GM12878 (cell line): ENCODE results near the gene ELAVL3. TPM values are rescaled to one million over a fixed set of nuclear protein-coding genes. Genes with fewer than 3 reads are reported as not detected.

Source experiments
- ATAC-seq: fragments of 200-7000 bp; cut with Tn5 transposase; 3 replicates; pipeline ENCODE4 v1.9.1; 2020; ENCODE audit warnings: mild to moderate bottlenecking, moderate library complexity
- BruUV-seq: library from RNA; stranded (reverse); fragments of 400-500 nt; replicated peaks from 2 replicates; lab custom pipeline; 2021; lab: Mats Ljungman, UMichigan
- CTCF ChIA-PET: fragments of 300-600 bp; sonication (Branson Sonifier 250); formaldehyde crosslinking; extraction: SDS; loops from one replicate; lab custom pipeline; 2021; ENCODE audit warnings: inconsistent platforms; lab: Yijun Ruan, JAX
- POLR2A ChIA-PET: fragments of 350-600 bp; formaldehyde crosslinking; extraction: SDS; loops from one replicate; lab custom pipeline; 2021; ENCODE audit warnings: inconsistent platforms; lab: Charles Lee
- RAD21 ChIA-PET: fragments of 300-600 bp; sonication (Branson Sonifier 250); formaldehyde crosslinking; loops from one replicate; lab custom pipeline; 2023; ENCODE audit warnings: antibody characterized with exemption; ENCODE audit not compliant: unreplicated experiment; lab: Charles Lee
- SMC1A ChIA-PET: fragments of 300-600 bp; sonication (Branson Sonifier 250); formaldehyde crosslinking; loops from one replicate; lab custom pipeline; 2023; ENCODE audit not compliant: unreplicated experiment, uncharacterized antibody; lab: Charles Lee
- DNase-seq: peaks from one replicate; pipeline ENCODE4 v3.0.0-alpha.2; 2011; ENCODE audit warnings: low read depth, low spot score
- FAIRE-seq: peaks from 3 replicates; lab custom pipeline; 2011; peaks lifted over from hg19 to GRCh38; lab: Jason Lieb, UNC
- H2AFZ ChIP-seq: 2 replicates; pipeline ENCODE4 v1.6.0; 2011; ENCODE audit warnings: low read depth, low read length, control low read depth; ENCODE audit not compliant: control insufficient read depth
- H3K27ac ChIP-seq: 2 replicates; pipeline ENCODE4 v1.5.1; 2011; ENCODE audit warnings: control low read depth; ENCODE audit not compliant: control insufficient read depth, insufficient read depth
- H3K27me3 ChIP-seq, 2 experiments: replicated peaks in 1 of 2; 2 replicates each; pipeline versions ENCODE4 v1.6.0 to v1.6.1; 2011; ENCODE audit warnings: low read length in 1 of 2; ENCODE audit not compliant: control insufficient read depth in 2 of 2, insufficient read depth in 2 of 2
- H3K36me3 ChIP-seq, 2 experiments: 2 replicates each; pipeline ENCODE4 v1.5.1; 2011; ENCODE audit warnings: low read length in 1 of 2; ENCODE audit not compliant: control insufficient read depth in 2 of 2, insufficient read depth in 2 of 2
- H3K4me1 ChIP-seq: 2 replicates; pipeline ENCODE4 v1.6.1; 2011; ENCODE audit warnings: mild to moderate bottlenecking, low read length, moderate library complexity, mixed read lengths; ENCODE audit not compliant: control insufficient read depth, insufficient read depth
- H3K4me2 ChIP-seq: 2 replicates; pipeline ENCODE4 v1.6.0; 2011; ENCODE audit warnings: control low read depth; ENCODE audit not compliant: control insufficient read depth, insufficient read depth
- H3K4me3 ChIP-seq: fragments of 200-600 bp; sonication (generic); 2 replicates; pipeline ENCODE4 v1.5.1; 2016
- H3K79me2 ChIP-seq: 2 replicates; pipeline ENCODE4 v1.6.0; 2011; ENCODE audit warnings: low read length; ENCODE audit not compliant: control insufficient read depth, insufficient read depth
- H3K9ac ChIP-seq: 2 replicates; pipeline ENCODE4 v1.8.0; 2011; ENCODE audit warnings: low read length, control low read depth, mixed read lengths; ENCODE audit not compliant: control insufficient read depth, insufficient read depth
- H3K9me3 ChIP-seq: replicated peaks from 3 replicates; pipeline ENCODE4 v1.5.1; 2011; ENCODE audit warnings: mild to moderate bottlenecking, low read length; ENCODE audit not compliant: control insufficient read depth, insufficient read depth
- H4K20me1 ChIP-seq: 2 replicates; pipeline ENCODE4 v1.6.0; 2011; ENCODE audit not compliant: control insufficient read depth, insufficient read depth
- CBX3 ChIP-seq: fragments of 200-600 bp; sonication (generic); IDR thresholded peaks from 2 replicates; pipeline ENCODE4 v1.6.1; 2016; ENCODE audit warnings: low read depth, borderline replicate concordance
- CBX5 ChIP-seq: sonication (generic); IDR thresholded peaks from 2 replicates; pipeline ENCODE4 v1.6.1; 2016; ENCODE audit warnings: low read depth, moderate library complexity, mild to moderate bottlenecking, inconsistent platforms
- CHD1 ChIP-seq: IDR thresholded peaks from 2 replicates; pipeline ENCODE4 v1.6.1; 2012; ENCODE audit warnings: low read depth, low read length, improper control_type of control experiment
- FOXK2 ChIP-seq: fragments of 450-650 bp; IDR thresholded peaks from 2 replicates; pipeline ENCODE4 v1.6.1; 2017; ENCODE audit warnings: mild to moderate bottlenecking, moderate library complexity
- GATAD2B ChIP-seq: fragments of 450-650 bp; conservative IDR thresholded peaks from 2 replicates; pipeline ENCODE4 v1.6.1; 2017; ENCODE audit warnings: low read depth, mild to moderate bottlenecking, moderate library complexity
- JUND ChIP-seq: IDR thresholded peaks from 2 replicates; pipeline ENCODE4 v1.6.1; 2012; ENCODE audit warnings: low read depth, mild to moderate bottlenecking, low read length, improper control_type of control experiment, moderate library complexity
- KDM1A ChIP-seq: fragments of 200-600 bp; sonication (generic); IDR thresholded peaks from 2 replicates; pipeline ENCODE4 v1.6.1; 2016; ENCODE audit warnings: borderline replicate concordance
- MTA2 ChIP-seq: fragments of 450-650 bp; IDR thresholded peaks from 2 replicates; pipeline ENCODE4 v1.6.1; 2016; ENCODE audit warnings: low read depth, mild to moderate bottlenecking, moderate library complexity
- POLR2A ChIP-seq: IDR thresholded peaks from 2 replicates; pipeline ENCODE4 v1.6.1; 2011; ENCODE audit warnings: low read depth, mild to moderate bottlenecking, low read length
- SIX5 ChIP-seq: IDR thresholded peaks from 2 replicates; pipeline ENCODE4 v1.6.1; 2011; ENCODE audit warnings: mild to moderate bottlenecking, low read depth, low read length, moderate library complexity; ENCODE audit not compliant: severe bottlenecking
- SRF ChIP-seq, 2 experiments: IDR thresholded peaks; 2 replicates each; pipeline ENCODE4 v1.6.1; 2011; ENCODE audit warnings: low read depth in 2 of 2, low read length in 2 of 2, mild to moderate bottlenecking in 1 of 2, moderate library complexity in 1 of 2
- STAT3 ChIP-seq: IDR thresholded peaks from 2 replicates; pipeline ENCODE4 v1.6.1; 2011; ENCODE audit warnings: low read depth, low read length, improper control_type of control experiment
- TCF12 ChIP-seq: IDR thresholded peaks from 2 replicates; pipeline ENCODE4 v1.6.1; 2011; ENCODE audit warnings: low read depth, mild to moderate bottlenecking, low read length
- YY1 ChIP-seq: IDR thresholded peaks from 2 replicates; pipeline ENCODE4 v1.6.1; 2011; ENCODE audit warnings: low read depth, mild to moderate bottlenecking, low read length
- ZNF384 ChIP-seq: IDR thresholded peaks from 2 replicates; pipeline ENCODE4 v1.6.1; 2012; ENCODE audit warnings: low read depth, mild to moderate bottlenecking, low read length, improper control_type of control experiment, borderline replicate concordance
- WGBS: methylation state at CpG from one replicate; pipeline ENCODE4 v1.1.6; 2016; ENCODE audit warnings: low lambda C conversion rate; ENCODE audit not compliant: insufficient replicate concordance, insufficient coverage; ENCODE audit errors: missing lambda C conversion rate; 5-methylcytosine and 5-hydroxymethylcytosine counted together
- in situ Hi-C: fragments of 300-500 bp; cut with MboI; formaldehyde crosslinking; loops from 9 replicates; pipeline ENCODE4 v1.14.3; 2018; ENCODE audit warnings: mixed read lengths
- intact Hi-C: fragments of 100-400 bp; cut with micrococcal nuclease; formaldehyde crosslinking; loops from one replicate; pipeline ENCODE4 v1.14.2; 2022; ENCODE audit not compliant: unreplicated experiment
- polyA plus RNA-seq, 11 experiments: library from polyadenylated mRNA; depleted of rRNA in 4 of 11; unstranded in 6 of 11; stranded (reverse) in 5 of 11; fragments of >200 nt; fragmentation: Nextera tagmentation in 4 of 11; fragmentation: Illumina TruSeq in 1 of 11; extraction: Ambion mirVana in 4 of 11; extraction: Trizol in 1 of 11; gene quantifications; 1 replicate in 1 of 11; 2 replicates in 10 of 11; pipeline versions ENCODE4 v1.2.1 to v1.2.3, GENCODE V29; 2011 to 2016; ENCODE audit warnings: inconsistent platforms in 2 of 11, missing spikeins in 2 of 11, low read depth in 1 of 11
- total RNA-seq, 4 experiments: library from RNA; depleted of rRNA in 3 of 4; stranded (reverse); fragments of >200 nt in 3 of 4; fragmentation: Illumina TruSeq in 1 of 4; extraction: Trizol in 1 of 4; gene quantifications; 2 replicates each; pipeline versions ENCODE4 v1.2.1 to v1.2.3, GENCODE V29; 2013 to 2021
- TF ChIP-seq, protein P1 (sequence below): fragments of 450-650 bp; formaldehyde crosslinking; IDR thresholded peaks from 2 replicates; pipeline ENCODE4 v1.4.0; 2020; ENCODE audit warnings: mild to moderate bottlenecking, moderate library complexity
- TF ChIP-seq, protein P2 (sequence below): fragments of 450-650 bp; IDR thresholded peaks from 2 replicates; pipeline ENCODE4 v1.6.1; 2016; ENCODE audit warnings: mild to moderate bottlenecking
- TF ChIP-seq, protein P3 (sequence below), 3 experiments: IDR thresholded peaks in 2 of 3; conservative IDR thresholded peaks in 1 of 3; 2 replicates each; pipeline ENCODE4 v1.5.1; 2011; ENCODE audit warnings: low read depth in 3 of 3, low read length in 3 of 3, mild to moderate bottlenecking in 3 of 3, control low read depth in 2 of 3, moderate library complexity in 2 of 3, inconsistent platforms in 1 of 3, mixed read lengths in 1 of 3; ENCODE audit not compliant: control insufficient read depth in 2 of 3, insufficient read depth in 1 of 3; ENCODE audit errors: extremely low read depth in 1 of 3

The ELAVL3 gene
- total and polyA plus RNA-seq, 10 of the 15 experiments (the other 5 are each of a cell fraction or from before 2014, with no cell fraction given): under 0.01 to 0.05 (median 0.01) TPM; not detected in 7

DNA sequence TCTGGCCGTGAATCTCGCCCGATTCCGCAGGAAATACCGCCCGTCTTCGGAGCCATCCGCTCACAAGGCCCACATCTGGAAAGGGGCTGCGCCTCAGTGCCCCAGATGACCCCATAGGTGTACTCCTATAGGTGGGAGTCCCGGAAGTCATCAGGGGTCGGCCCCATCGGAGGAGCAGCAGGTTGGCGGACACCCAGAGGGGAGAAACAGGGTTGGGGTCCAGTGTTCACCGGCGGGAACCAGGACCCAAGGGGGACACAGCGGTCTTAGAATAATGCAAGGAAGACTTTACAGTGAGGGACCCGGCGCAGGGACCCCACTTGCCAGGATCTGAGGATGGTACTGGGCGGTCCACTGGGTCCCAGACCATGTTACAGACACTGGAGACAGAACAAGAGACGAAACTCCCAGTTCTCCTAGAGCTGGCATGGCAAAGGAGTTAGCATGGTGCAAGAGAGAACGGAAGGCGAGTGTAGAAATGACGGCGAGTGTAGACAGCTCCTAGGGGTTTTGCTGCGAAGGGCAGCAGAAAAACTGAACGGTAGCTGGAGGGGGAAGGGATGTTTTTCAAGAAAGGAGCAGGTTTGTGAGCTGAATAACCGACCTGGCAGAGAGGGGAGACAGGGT, 57.6 kb downstream of the ELAVL3 start:
- no peaks in the 10 kb centered on the region for H4K20me1 ChIP-seq
- FAIRE-seq: no peak
- no peak overlapping the region for H3K9ac ChIP-seq
- in situ Hi-C loops (no loop called here), intact Hi-C loops (no loop called here)
- RAD21 ChIA-PET: interaction anchor here (1.1 to 2.2 kb wide), 2 partner anchors 40 to 59 kb away, joined by 4 to 7 read pairs; no protein-coding TSS in a partner anchor
- no peak overlapping the region for H3K4me3 ChIP-seq
- no peak overlapping the region for H3K4me2 ChIP-seq
- no peaks in the 10 kb centered on the region for H3K9me3 ChIP-seq
- BruUV-seq: no TSS peak
- WGBS: 36% methylated on average over 24 of the region's 27 CpGs
- H3K4me1 ChIP-seq: peaks cover 22% of the 10 kb centered on the region
- ATAC-seq: no peak
- no peak overlapping the region for H2AFZ ChIP-seq
- peaks cover 7 to 16% of the 10 kb centered on the region in 2 experiments for H3K27me3 ChIP-seq
- SMC1A ChIA-PET: interaction anchor here (1.2 to 2.3 kb wide), 3 partner anchors 12 to 42 kb away, joined by 3 to 14 read pairs (median 3); partner anchors contain the start of genes ODAD3 and PRKCSH
- no peaks in the 10 kb centered on the region for H3K79me2 ChIP-seq
- POLR2A ChIA-PET: interaction anchor here (0.5 to 1.1 kb wide), 4 partner anchors 21 to 218 kb away, joined by 3 read pairs; no protein-coding TSS in a partner anchor
- no peaks in the 10 kb centered on the region for H3K36me3 ChIP-seq
- DNase-seq: no peak
- TF ChIP-seq JUND (no peak), SRF (IDR thresholded peaks at IDR 0.05; ENCODE audit: low read depth in 2 of 2, low read length in 2 of 2) (no peak), TCF12 (no peak), FOXK2 (no peak), STAT3 (no peak), SIX5 (no peak), MTA2 (no peak), POLR2A (no peak), CHD1 (no peak), KDM1A (no peak), GATAD2B (no peak), YY1 (no peak), ZNF384 (no peak), CBX3 (no peak), CBX5 (no peak)
- TF ChIP-seq, protein P1, sequence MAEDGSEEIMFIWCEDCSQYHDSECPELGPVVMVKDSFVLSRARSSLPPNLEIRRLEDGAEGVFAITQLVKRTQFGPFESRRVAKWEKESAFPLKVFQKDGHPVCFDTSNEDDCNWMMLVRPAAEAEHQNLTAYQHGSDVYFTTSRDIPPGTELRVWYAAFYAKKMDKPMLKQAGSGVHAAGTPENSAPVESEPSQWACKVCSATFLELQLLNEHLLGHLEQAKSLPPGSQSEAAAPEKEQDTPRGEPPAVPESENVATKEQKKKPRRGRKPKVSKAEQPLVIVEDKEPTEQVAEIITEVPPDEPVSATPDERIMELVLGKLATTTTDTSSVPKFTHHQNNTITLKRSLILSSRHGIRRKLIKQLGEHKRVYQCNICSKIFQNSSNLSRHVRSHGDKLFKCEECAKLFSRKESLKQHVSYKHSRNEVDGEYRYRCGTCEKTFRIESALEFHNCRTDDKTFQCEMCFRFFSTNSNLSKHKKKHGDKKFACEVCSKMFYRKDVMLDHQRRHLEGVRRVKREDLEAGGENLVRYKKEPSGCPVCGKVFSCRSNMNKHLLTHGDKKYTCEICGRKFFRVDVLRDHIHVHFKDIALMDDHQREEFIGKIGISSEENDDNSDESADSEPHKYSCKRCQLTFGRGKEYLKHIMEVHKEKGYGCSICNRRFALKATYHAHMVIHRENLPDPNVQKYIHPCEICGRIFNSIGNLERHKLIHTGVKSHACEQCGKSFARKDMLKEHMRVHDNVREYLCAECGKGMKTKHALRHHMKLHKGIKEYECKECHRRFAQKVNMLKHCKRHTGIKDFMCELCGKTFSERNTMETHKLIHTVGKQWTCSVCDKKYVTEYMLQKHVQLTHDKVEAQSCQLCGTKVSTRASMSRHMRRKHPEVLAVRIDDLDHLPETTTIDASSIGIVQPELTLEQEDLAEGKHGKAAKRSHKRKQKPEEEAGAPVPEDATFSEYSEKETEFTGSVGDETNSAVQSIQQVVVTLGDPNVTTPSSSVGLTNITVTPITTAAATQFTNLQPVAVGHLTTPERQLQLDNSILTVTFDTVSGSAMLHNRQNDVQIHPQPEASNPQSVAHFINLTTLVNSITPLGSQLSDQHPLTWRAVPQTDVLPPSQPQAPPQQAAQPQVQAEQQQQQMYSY (CRISPR knock-in tag): no peak
- TF ChIP-seq, protein P2, sequence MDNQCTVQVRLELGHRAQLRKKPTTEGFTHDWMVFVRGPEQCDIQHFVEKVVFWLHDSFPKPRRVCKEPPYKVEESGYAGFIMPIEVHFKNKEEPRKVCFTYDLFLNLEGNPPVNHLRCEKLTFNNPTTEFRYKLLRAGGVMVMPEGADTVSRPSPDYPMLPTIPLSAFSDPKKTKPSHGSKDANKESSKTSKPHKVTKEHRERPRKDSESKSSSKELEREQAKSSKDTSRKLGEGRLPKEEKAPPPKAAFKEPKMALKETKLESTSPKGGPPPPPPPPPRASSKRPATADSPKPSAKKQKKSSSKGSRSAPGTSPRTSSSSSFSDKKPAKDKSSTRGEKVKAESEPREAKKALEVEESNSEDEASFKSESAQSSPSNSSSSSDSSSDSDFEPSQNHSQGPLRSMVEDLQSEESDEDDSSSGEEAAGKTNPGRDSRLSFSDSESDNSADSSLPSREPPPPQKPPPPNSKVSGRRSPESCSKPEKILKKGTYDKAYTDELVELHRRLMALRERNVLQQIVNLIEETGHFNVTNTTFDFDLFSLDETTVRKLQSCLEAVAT: no peak
- TF ChIP-seq, protein P3, sequence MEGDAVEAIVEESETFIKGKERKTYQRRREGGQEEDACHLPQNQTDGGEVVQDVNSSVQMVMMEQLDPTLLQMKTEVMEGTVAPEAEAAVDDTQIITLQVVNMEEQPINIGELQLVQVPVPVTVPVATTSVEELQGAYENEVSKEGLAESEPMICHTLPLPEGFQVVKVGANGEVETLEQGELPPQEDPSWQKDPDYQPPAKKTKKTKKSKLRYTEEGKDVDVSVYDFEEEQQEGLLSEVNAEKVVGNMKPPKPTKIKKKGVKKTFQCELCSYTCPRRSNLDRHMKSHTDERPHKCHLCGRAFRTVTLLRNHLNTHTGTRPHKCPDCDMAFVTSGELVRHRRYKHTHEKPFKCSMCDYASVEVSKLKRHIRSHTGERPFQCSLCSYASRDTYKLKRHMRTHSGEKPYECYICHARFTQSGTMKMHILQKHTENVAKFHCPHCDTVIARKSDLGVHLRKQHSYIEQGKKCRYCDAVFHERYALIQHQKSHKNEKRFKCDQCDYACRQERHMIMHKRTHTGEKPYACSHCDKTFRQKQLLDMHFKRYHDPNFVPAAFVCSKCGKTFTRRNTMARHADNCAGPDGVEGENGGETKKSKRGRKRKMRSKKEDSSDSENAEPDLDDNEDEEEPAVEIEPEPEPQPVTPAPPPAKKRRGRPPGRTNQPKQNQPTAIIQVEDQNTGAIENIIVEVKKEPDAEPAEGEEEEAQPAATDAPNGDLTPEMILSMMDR (IDR thresholded peaks at IDR 0.05 in 2 of 3, conservative IDR thresholded peaks at IDR 0.05 in 1 of 3; ENCODE audit: control insufficient read depth in 2 of 3, extremely low read depth in 1 of 3, insufficient read depth in 1 of 3, low read depth in 3 of 3, low read length in 3 of 3): no peak
- no peak overlapping the region for H3K27ac ChIP-seq
- CTCF ChIA-PET: interaction anchor here (0.6 to 1.4 kb wide), 3 partner anchors 12 to 59 kb away, joined by 3 to 5 read pairs (median 3); partner anchors contain the start of genes ODAD3 and PRKCSH
